PFSK-1 (cell line): ENCODE measurements around the gene GABRR3.

Experiments used
- FOXP2 ChIP-seq: optimal IDR thresholded peaks from 2 replicates; pipeline ENCODE3; 2011; ENCODE audit warnings: borderline replicate concordance, control low read depth, inconsistent platforms; ENCODE audit not compliant: insufficient read depth; ENCODE audit errors: extremely low read length, extremely low read depth
- POLR2AphosphoS5 ChIP-seq: IDR thresholded peaks from 2 replicates; pipeline ENCODE4 v1.6.1; 2012; ENCODE audit warnings: low read depth, mild to moderate bottlenecking, control low read depth, low read length, moderate library complexity
- SIN3A ChIP-seq: IDR thresholded peaks from 2 replicates; pipeline ENCODE4 v1.6.1; 2012; ENCODE audit warnings: mild to moderate bottlenecking, low read length, moderate library complexity, borderline replicate concordance; ENCODE audit not compliant: insufficient read depth
- TAF1 ChIP-seq: IDR thresholded peaks from 2 replicates; pipeline ENCODE4 v1.6.1; 2012; ENCODE audit warnings: low read length, control low read depth, borderline replicate concordance; ENCODE audit not compliant: insufficient read depth
- TF ChIP-seq, protein P1 (sequence below), 2 experiments: IDR thresholded peaks; 2 replicates each; pipeline versions ENCODE4 v1.6.1 to v1.8.0; 2011 to 2012; ENCODE audit warnings: low read depth in 2 of 2, low read length in 2 of 2, control low read depth in 1 of 2, inconsistent platforms in 1 of 2, mild to moderate bottlenecking in 1 of 2, moderate library complexity in 1 of 2; ENCODE audit not compliant: insufficient read depth in 1 of 2

Gene GABRR3

DNA sequence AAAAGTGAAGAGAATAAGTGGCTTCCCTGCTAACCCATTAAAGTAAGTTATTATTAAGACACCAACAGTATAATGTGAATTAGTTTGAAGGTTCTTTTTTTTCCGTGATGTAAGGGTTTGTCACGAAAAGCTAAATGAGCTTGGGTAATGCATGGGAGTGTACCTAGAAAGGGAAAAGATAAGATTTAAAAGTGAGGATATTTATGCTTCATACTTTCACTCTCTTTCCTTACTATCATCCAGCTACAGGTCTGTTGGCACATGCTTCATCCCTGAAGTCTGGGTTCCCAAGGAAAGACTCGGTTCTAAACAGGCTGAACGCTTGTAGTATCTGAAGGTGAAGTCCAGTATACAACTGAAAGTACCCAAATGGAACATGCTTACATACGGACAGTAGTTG lies 36.0 kb downstream of the GABRR3 start:
- TF ChIP-seq TAF1 (no peak), POLR2AphosphoS5 (no peak), SIN3A (no peak), FOXP2 (no peak)
- TF ChIP-seq, protein P1, sequence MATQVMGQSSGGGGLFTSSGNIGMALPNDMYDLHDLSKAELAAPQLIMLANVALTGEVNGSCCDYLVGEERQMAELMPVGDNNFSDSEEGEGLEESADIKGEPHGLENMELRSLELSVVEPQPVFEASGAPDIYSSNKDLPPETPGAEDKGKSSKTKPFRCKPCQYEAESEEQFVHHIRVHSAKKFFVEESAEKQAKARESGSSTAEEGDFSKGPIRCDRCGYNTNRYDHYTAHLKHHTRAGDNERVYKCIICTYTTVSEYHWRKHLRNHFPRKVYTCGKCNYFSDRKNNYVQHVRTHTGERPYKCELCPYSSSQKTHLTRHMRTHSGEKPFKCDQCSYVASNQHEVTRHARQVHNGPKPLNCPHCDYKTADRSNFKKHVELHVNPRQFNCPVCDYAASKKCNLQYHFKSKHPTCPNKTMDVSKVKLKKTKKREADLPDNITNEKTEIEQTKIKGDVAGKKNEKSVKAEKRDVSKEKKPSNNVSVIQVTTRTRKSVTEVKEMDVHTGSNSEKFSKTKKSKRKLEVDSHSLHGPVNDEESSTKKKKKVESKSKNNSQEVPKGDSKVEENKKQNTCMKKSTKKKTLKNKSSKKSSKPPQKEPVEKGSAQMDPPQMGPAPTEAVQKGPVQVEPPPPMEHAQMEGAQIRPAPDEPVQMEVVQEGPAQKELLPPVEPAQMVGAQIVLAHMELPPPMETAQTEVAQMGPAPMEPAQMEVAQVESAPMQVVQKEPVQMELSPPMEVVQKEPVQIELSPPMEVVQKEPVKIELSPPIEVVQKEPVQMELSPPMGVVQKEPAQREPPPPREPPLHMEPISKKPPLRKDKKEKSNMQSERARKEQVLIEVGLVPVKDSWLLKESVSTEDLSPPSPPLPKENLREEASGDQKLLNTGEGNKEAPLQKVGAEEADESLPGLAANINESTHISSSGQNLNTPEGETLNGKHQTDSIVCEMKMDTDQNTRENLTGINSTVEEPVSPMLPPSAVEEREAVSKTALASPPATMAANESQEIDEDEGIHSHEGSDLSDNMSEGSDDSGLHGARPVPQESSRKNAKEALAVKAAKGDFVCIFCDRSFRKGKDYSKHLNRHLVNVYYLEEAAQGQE (IDR thresholded peaks at IDR 0.05; ENCODE audit: insufficient read depth in 1 of 2, low read depth in 2 of 2, low read length in 2 of 2) = no peak

DNA sequence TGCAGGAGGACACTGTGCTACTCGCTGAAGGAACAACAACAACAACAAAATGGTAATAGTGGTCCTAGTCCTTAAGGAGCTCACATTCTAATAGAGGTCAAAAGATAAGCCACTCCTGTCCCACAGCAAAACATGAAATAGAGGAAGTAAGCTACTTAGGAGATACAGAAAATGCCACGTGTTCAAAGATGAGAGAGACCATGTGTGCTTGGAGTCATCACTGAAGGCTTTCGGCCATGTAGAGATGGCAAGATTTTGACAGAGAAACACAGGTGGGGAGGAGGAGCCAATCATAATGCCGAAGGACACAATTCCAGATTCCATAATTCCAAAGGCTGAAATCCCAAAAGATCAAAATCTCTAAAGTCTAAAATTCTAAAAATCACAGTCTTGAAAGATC lies 38.1 kb downstream of the GABRR3 start:
- TF ChIP-seq, protein P1 (IDR thresholded peaks at IDR 0.05; ENCODE audit: insufficient read depth in 1 of 2, low read depth in 2 of 2, low read length in 2 of 2) = no peak
- TF ChIP-seq TAF1 = no peak

GRCh38 chr3:97994328-97994945 lies 40.7 kb downstream of the GABRR3 start:
- TF ChIP-seq POLR2AphosphoS5 = no peak
- TF ChIP-seq, protein P1 (IDR thresholded peaks at IDR 0.05; ENCODE audit: insufficient read depth in 1 of 2, low read depth in 2 of 2, low read length in 2 of 2) = no peak
- no peak for TF ChIP-seq SIN3A
- no peak for TF ChIP-seq FOXP2
- no peak for TF ChIP-seq TAF1

GRCh38 chr3:97993526-97993925 lies 41.6 kb downstream of the GABRR3 start:
- no peak for TF ChIP-seq SIN3A
- TF ChIP-seq, protein P1 (IDR thresholded peaks at IDR 0.05; ENCODE audit: insufficient read depth in 1 of 2, low read depth in 2 of 2, low read length in 2 of 2) = no peak
- TF ChIP-seq TAF1 = no peak
- TF ChIP-seq POLR2AphosphoS5 = no peak

DNA sequence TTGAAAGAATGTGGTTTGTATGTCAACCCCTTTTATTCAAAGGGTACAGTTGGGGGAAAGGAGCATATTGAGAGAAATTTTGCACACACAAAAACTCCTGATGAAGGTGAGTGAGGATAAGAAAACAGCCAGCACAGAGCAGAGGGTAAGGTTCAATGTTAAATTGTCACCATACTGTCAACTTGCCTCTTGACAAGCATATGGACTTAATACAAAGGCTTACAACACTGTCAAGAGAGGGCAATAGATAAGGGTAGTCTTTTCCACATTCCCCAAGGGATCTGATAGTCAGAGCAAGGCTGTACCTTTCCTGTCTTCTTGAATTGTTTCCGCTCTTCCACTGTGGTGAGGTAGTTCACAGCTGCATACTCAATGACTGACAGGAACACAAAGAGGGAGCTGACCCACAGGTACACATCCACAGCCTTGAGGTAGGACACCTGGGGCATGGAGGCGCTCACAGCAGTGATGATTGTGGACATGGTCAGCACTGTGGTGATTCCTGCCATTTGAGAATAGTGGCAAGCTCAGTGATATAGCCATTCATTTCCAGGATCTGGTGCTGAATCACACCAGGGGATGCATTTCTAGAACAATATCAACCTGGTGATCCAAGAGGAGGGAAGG lies 42.5 kb downstream of the GABRR3 start:
- TF ChIP-seq SIN3A = no peak
- no peak for TF ChIP-seq POLR2AphosphoS5
- TF ChIP-seq, protein P1 (IDR thresholded peaks at IDR 0.05; ENCODE audit: insufficient read depth in 1 of 2, low read depth in 2 of 2, low read length in 2 of 2) = no peak
- TF ChIP-seq TAF1 = no peak
- TF ChIP-seq FOXP2 = no peak
